GM12874 (cell line): ENCODE results near the gene NUB1.

Experiments used
- TF ChIP-seq, protein P1 (sequence below): IDR thresholded peaks from 2 replicates; pipeline ENCODE4 v1.5.1; 2011; ENCODE audit warnings: low read depth, mild to moderate bottlenecking, control low read depth, low read length, moderate library complexity; ENCODE audit not compliant: insufficient read depth

Gene NUB1

DNA sequence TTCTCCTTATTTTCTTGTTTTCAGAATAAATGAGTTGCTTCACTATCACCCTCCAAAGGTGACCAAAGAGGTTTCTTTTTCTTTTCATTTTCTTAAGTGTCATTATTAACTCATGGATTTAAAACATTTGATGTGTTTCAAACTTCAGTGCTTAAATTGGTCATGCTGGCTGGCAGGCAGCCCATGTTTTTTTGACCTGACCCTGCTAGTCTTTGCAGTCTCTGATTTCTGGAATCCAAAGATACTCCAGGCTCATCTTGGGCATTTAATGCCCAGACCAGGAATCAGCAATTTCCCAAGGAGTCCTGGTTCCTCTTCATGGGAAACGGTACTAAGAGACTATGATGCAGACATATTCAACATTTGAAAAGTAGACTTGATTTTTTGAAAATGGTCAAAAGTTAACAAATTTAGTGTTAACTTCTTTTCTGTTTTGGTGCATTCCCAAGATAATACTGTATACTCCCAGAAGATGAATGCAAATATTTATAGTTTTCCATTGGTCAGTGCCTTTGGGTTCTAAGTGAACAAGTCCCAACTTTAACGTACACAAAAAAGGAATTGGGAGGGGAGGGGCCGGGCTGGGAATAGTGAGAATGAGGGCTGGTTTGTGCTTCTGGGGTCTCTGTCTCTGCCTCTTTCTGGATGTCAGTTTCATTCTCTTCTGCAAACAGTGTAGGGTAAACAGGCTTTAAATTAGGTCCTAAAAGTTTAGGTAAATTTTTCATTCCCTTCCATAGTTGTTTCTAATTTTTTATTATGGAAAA is 19.8 kb downstream of the NUB1 start:
- TF ChIP-seq, protein P1, sequence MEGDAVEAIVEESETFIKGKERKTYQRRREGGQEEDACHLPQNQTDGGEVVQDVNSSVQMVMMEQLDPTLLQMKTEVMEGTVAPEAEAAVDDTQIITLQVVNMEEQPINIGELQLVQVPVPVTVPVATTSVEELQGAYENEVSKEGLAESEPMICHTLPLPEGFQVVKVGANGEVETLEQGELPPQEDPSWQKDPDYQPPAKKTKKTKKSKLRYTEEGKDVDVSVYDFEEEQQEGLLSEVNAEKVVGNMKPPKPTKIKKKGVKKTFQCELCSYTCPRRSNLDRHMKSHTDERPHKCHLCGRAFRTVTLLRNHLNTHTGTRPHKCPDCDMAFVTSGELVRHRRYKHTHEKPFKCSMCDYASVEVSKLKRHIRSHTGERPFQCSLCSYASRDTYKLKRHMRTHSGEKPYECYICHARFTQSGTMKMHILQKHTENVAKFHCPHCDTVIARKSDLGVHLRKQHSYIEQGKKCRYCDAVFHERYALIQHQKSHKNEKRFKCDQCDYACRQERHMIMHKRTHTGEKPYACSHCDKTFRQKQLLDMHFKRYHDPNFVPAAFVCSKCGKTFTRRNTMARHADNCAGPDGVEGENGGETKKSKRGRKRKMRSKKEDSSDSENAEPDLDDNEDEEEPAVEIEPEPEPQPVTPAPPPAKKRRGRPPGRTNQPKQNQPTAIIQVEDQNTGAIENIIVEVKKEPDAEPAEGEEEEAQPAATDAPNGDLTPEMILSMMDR, result no peak

DNA sequence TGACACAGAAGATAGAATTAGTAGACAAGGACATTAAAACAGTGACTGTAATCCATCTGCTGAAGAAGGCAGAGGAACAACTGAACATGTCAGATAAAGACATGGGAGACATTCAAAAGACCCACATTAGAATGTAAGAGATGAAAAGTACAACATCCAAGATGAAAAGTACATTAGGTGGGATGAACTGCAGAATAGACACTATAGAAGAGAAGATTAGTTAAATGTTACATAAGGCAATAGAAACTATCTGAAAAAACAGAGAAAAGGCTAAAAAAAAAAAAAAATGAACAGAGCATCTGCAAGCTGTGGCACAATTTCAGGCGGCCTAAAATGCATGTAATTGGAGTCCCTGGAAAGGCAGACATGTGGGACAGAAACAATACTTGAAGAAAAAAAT is 21.6 kb downstream of the NUB1 start:
- TF ChIP-seq, protein P1, result no peak

DNA sequence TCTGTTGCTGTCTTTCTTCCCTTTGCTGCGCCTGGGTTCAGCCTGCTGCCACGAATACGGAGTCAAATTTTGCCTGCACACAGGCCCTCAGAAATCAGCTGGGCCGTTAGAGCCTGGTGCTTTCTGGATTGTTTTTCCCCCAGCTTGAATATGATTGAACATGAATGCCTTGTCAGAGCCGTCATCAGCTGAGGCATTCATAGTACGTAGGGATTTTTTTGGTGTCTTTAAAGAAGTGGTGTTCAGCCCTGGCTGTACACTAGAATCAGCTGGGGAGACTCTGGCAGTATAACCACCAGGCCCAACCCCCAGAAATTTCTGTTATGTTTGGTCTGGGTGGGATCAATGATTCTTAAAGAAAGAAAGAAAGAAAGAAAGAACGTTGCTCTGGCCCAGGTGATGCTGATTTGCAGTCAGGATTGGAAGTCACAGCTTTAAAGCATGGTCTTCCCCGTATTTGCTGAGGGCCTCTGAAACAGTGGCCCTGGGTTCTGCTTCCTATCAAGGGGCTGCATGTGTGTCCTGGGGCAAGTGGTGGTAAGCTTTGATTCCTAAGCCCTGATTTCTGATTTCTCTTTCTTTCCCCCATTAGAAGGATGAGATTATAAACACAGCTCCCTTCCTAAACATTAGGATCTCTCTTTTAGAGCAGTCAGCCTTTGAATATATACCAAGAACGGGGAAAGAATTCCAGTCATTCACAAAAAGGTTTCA is 24.7 kb downstream of the NUB1 start:
- TF ChIP-seq, protein P1, result no peak

DNA sequence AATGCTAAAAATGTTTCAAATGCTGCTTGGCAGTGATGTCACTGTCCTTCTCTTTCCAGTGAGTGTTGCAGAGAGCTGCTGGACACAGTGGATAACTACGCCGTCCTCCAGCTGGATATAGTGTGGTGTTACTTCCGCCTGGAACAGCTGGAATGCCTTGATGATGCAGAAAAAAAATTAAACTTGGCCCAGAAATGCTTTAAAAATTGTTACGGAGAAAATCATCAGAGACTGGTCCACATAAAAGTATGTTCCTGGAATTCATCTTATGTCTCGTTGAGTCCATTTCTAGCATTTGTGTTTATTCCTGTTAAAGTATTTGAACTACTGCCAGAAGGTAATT is 25.2 kb downstream of the NUB1 start:
- TF ChIP-seq, protein P1, result no peak

DNA sequence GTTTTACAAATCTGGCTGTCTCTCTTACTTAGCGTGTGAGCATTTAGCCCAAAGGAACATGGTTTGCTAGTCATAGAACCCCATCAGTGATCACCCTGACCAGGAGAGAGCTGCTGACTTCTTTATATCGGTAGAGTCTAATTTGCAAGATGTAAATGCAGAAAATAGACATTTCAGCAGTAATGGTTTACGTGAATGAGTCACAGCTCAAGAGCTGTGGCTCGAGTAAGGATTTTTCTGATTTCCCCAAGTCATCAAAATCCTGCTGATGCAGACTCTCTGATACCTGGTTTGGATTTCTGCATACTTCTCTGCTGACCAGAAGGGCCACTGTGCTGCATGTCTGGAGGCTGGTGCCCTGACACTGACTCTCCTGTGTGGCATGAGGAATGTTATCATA is 25.7 kb downstream of the NUB1 start:
- TF ChIP-seq, protein P1, result no peak

DNA sequence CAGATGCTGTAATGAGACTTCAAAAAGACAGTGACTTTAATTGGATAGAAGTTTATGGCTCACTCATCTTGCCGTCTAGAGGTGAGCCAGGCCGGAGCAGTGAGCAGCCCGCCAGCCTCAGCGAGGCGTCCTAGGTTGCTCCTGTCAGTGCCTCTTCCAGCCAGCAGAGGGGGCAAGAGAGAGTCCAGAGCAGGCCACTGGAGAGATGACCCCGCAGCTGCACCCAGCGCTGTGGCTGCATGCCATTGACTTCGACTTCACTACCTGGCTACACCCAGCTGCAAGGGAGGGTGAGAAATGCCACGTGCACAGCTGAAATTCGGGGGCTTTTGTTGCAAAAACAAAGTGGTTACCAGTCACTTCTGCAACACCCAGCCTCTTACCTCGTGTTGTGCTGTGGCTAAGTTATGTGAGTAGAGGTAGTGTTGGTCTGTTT is 26.5 kb downstream of the NUB1 start:
- TF ChIP-seq, protein P1, result peak; percentile 95

DNA sequence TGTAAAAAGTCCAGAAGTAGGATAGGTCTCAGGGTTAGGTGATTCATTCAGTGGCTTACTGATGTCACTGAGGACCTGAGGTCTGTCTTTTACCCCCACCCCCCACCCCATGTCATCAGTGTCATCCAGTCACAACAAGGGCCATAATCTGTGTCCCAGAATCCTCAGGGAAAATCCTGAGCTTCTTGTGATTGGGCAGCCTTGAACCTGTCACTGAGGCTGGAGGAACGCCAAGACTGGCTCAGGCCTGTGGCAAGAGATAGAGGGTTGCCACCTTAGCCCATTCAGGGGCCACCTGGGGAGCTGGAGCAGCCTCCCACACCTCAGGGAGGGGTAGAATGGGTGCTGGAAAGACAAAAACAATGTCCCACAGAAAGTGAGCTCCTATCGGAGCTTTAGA is 29.7 kb downstream of the NUB1 start:
- TF ChIP-seq, protein P1, result no peak
